HepG2 (cell line): Measurements from ENCODE around the gene TSSK1B.

Experiments
- FOSL1 ChIP-seq: sonication (generic); formaldehyde crosslinking; IDR thresholded peaks from 2 replicates; pipeline ENCODE4 v1.9.0; 2021; ENCODE audit warnings: missing genetic modification reagents, borderline replicate concordance
- KDM1A ChIP-seq: IDR thresholded peaks from 2 replicates; pipeline ENCODE4 v1.6.1; 2016; ENCODE audit warnings: missing compliant biosample characterization
- MZF1 ChIP-seq: sonication (generic); formaldehyde crosslinking; IDR thresholded peaks from 2 replicates; pipeline ENCODE4 v1.8.1; 2023; ENCODE audit warnings: mild to moderate bottlenecking, missing genetic modification reagents, borderline replicate concordance
- NFYB ChIP-seq: sonication (generic); formaldehyde crosslinking; IDR thresholded peaks from 2 replicates; pipeline ENCODE4 v1.4.0; 2020; ENCODE audit warnings: missing genetic modification reagents
- NR3C1 ChIP-seq: sonication (generic); formaldehyde crosslinking; IDR thresholded peaks from 2 replicates; pipeline ENCODE4 v1.4.0; 2020; ENCODE audit warnings: missing genetic modification reagents
- PAX8 ChIP-seq: sonication (generic); formaldehyde crosslinking; IDR thresholded peaks from 2 replicates; pipeline ENCODE4 v1.8.0; 2022; ENCODE audit warnings: mild to moderate bottlenecking, missing genetic modification reagents, borderline replicate concordance
- POLR2AphosphoS5 ChIP-seq: IDR thresholded peaks from 2 replicates; pipeline ENCODE4 v1.6.1; 2012; ENCODE audit warnings: low read depth, low read length
- SP1 ChIP-seq, 2 experiments: fragments of 450-650 bp in 1 of 2; sonication (generic) in 1 of 2; formaldehyde crosslinking in 1 of 2; IDR thresholded peaks; 2 replicates each; pipeline versions ENCODE4 v1.4.0 to v1.6.1; 2016 to 2020; ENCODE audit warnings: missing genetic modification reagents in 1 of 2
- TAF1 ChIP-seq: sonication (generic); formaldehyde crosslinking; IDR thresholded peaks from 2 replicates; pipeline ENCODE4 v1.4.0; 2020; ENCODE audit warnings: missing genetic modification reagents
- YY1 ChIP-seq: IDR thresholded peaks from 2 replicates; pipeline ENCODE4 v1.6.1; 2011; ENCODE audit warnings: low read length, low read depth, moderate library complexity, mild to moderate bottlenecking; ENCODE audit not compliant: insufficient read depth, insufficient replicate concordance
- ZFAT ChIP-seq: sonication (generic); formaldehyde crosslinking; conservative IDR thresholded peaks from 2 replicates; pipeline ENCODE4 v1.8.1; 2023; ENCODE audit warnings: missing genetic modification reagents, inconsistent platforms
- ZNF431 ChIP-seq: sonication (generic); formaldehyde crosslinking; IDR thresholded peaks from 2 replicates; pipeline ENCODE4 v1.9.0; 2022; ENCODE audit warnings: missing genetic modification reagents, low read depth, mild to moderate bottlenecking, borderline replicate concordance
- TF ChIP-seq, protein P1 (sequence below): sonication (generic); formaldehyde crosslinking; IDR thresholded peaks from 2 replicates; pipeline ENCODE4 v1.5.0; 2020; ENCODE audit warnings: mild to moderate bottlenecking, missing genetic modification reagents, moderate library complexity
- TF ChIP-seq, protein P2 (sequence below): sonication (generic); formaldehyde crosslinking; IDR thresholded peaks from 2 replicates; pipeline ENCODE4 v1.4.0; 2020; ENCODE audit warnings: mild to moderate bottlenecking, missing genetic modification reagents

DNA sequence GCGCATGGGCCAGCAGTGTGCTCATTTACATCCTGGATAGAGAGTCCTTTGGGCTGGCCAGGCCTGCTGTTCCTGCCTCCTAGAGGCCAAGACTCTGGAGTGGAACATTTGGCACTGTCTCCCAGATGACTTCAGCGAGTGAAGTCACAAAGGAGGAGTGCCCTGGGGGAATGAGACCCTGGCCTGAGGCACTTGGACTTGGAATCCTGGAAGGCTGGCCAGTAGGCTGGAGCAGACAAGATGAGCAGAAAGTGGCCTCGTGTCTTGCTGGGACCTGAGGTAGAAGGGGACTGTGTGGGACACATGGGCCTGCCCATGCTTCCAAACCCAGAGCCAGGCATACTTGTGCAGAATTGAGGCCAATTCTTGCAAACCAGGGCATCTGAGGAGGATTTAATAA is at the start of gene TSSK1B:
- no peak for TF ChIP-seq NR3C1 (CRISPR knock-in tag)
- TF ChIP-seq KDM1A (CRISPR knock-in tag): no peak
- no peak for TF ChIP-seq ZNF431 (CRISPR knock-in tag)
- TF ChIP-seq MZF1 (CRISPR knock-in tag): no peak
- TF ChIP-seq PAX8: no peak
- no peak for TF ChIP-seq YY1
- TF ChIP-seq, protein P1, sequence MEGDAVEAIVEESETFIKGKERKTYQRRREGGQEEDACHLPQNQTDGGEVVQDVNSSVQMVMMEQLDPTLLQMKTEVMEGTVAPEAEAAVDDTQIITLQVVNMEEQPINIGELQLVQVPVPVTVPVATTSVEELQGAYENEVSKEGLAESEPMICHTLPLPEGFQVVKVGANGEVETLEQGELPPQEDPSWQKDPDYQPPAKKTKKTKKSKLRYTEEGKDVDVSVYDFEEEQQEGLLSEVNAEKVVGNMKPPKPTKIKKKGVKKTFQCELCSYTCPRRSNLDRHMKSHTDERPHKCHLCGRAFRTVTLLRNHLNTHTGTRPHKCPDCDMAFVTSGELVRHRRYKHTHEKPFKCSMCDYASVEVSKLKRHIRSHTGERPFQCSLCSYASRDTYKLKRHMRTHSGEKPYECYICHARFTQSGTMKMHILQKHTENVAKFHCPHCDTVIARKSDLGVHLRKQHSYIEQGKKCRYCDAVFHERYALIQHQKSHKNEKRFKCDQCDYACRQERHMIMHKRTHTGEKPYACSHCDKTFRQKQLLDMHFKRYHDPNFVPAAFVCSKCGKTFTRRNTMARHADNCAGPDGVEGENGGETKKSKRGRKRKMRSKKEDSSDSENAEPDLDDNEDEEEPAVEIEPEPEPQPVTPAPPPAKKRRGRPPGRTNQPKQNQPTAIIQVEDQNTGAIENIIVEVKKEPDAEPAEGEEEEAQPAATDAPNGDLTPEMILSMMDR (CRISPR knock-in tag): no peak
- TF ChIP-seq ZFAT (CRISPR knock-in tag): no peak
- TF ChIP-seq TAF1: no peak
- TF ChIP-seq FOSL1: no peak
- TF ChIP-seq, protein P2, sequence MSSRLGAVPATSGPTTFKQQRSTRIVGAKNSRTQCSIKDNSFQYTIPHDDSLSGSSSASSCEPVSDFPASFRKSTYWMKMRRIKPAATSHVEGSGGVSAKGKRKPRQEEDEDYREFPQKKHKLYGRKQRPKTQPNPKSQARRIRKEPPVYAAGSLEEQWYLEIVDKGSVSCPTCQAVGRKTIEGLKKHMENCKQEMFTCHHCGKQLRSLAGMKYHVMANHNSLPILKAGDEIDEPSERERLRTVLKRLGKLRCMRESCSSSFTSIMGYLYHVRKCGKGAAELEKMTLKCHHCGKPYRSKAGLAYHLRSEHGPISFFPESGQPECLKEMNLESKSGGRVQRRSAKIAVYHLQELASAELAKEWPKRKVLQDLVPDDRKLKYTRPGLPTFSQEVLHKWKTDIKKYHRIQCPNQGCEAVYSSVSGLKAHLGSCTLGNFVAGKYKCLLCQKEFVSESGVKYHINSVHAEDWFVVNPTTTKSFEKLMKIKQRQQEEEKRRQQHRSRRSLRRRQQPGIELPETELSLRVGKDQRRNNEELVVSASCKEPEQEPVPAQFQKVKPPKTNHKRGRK (CRISPR knock-in tag): no peak
- no peak for TF ChIP-seq POLR2AphosphoS5
- no peak for TF ChIP-seq SP1 (IDR thresholded peaks at IDR 0.05)
- no peak for TF ChIP-seq SP1 (CRISPR knock-in tag; IDR thresholded peaks at IDR 0.05)
- no peak for TF ChIP-seq NFYB (CRISPR knock-in tag)
